Measurements from ENCODE around the gene SLMAP. TPM values are rescaled to one million over a fixed set of nuclear protein-coding genes. Genes with fewer than 3 reads are reported as not detected.

SLMAP gene
- total and polyA plus RNA-seq, 10 donors = 7.8 to 77.3 (median 62.9) TPM

DNA sequence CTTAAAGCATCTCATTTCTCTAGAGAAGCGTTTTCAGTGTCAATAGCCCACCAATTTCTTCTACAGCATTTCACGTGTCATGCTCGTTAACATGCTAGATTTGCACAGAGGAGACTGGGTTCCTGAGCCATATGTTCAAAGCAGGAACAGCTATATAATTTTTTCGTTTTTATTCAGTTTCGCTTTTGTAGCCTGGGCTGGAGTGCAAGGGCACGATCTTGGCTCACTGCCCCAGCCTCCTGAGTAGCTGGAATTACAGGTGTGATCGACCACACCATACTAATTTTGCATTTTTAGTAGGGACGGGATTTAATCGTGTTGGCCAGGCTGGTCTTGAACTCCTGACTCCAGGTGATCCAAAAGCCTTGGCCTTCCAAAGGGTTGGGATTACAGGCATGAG lies 6.6 kb upstream of the SLMAP start:
- no peaks in the 10 kb centered on the region for H3K27me3 ChIP-seq (replicated peaks in 1 of 7)
- intact Hi-C loops (cut with DNase I; ENCODE audit: low total_unique reads) = no loop called here
- no peaks in the 10 kb centered on the region for H3K36me3 ChIP-seq
- 87 to 92% (median 91%) methylated on average over 9 of the region's 9 CpGs for WGBS, 5 donors
- no peak overlapping the region for H3K4me3 ChIP-seq
- H3K4me1 ChIP-seq = no peaks in the 10 kb centered on the region
- no peak overlapping the region for H3K27ac ChIP-seq
- H3K9me3 ChIP-seq = no peaks in the 10 kb centered on the region
- TF ChIP-seq CTCF (IDR thresholded peaks at IDR 0.05 in 8 of 11, conservative IDR thresholded peaks at IDR 0.05 in 3 of 11) (no peak), POLR2A (IDR thresholded peaks at IDR 0.05) (no peak), POLR2AphosphoS5 (IDR thresholded peaks at IDR 0.05) (no peak)
- DNase-seq = no peak

- no peak overlapping the region for H3K4me3 ChIP-seq
- H3K4me1 ChIP-seq = peaks cover 3 to 13% (median 10%) of the 10 kb centered on the region in 6 donors
- no peaks in the 10 kb centered on the region for H3K27me3 ChIP-seq (replicated peaks in 1 of 7)
Measured at GRCh38 chr3:57752307-57752706, 3.8 kb upstream of the SLMAP start.

GRCh38 chr3:57753016-57753415 lies 3.1 kb upstream of the SLMAP start:
- intact Hi-C loops (cut with DNase I; ENCODE audit: low total_unique reads) = loop anchor here (10.0 kb wide), 2 partner anchors 58 to 158 kb away; partner anchors contain the start of genes ARF4 and DENND6A
- H3K9me3 ChIP-seq = no peaks in the 10 kb centered on the region
- no peak overlapping the region for H3K27ac ChIP-seq

More at GRCh38 chr3:57752307-57752706, 3.8 kb upstream of the SLMAP start:
- no peak for TF ChIP-seq POLR2AphosphoS5 (IDR thresholded peaks at IDR 0.05)
- TF ChIP-seq CTCF (IDR thresholded peaks at IDR 0.05 in 8 of 11, conservative IDR thresholded peaks at IDR 0.05 in 3 of 11) = no peak
- TF ChIP-seq POLR2A (IDR thresholded peaks at IDR 0.05) = no peak
- no peak for DNase-seq
- no peak overlapping the region for H3K27ac ChIP-seq
- no peaks in the 10 kb centered on the region for H3K36me3 ChIP-seq
- intact Hi-C loops (cut with DNase I; ENCODE audit: low total_unique reads) = loop anchor here (10.0 kb wide), 2 partner anchors 58 to 158 kb away; partner anchors contain the start of genes ARF4 and DENND6A
- no peaks in the 10 kb centered on the region for H3K9me3 ChIP-seq

GRCh38 chr3:57755368-57755675 lies 787 bp upstream of the SLMAP start:
- peaks cover 0 to 18% (median 0%) of the 10 kb centered on the region in 6 donors for H3K36me3 ChIP-seq
- WGBS, 5 donors = 3 to 12% (median 4%) methylated on average over 1 of the region's 1 CpG
- H3K4me1 ChIP-seq = peaks cover 32 to 43% (median 40%) of the 10 kb centered on the region in 6 donors
- intact Hi-C loops (cut with DNase I; ENCODE audit: low total_unique reads) = loop anchor here (10.0 kb wide), 2 partner anchors 61 to 161 kb away; partner anchors contain the start of genes ARF4 and DENND6A
- peak overlapping the region; percentile 86 to 94 (median 90) for H3K27ac ChIP-seq
- DNase-seq = no peak
- no peaks in the 10 kb centered on the region for H3K9me3 ChIP-seq
- H3K27me3 ChIP-seq (replicated peaks in 1 of 7) = no peaks in the 10 kb centered on the region
- peak overlapping the region; percentile 87 to 98 (median 94) for H3K4me3 ChIP-seq
- TF ChIP-seq POLR2A (IDR thresholded peaks at IDR 0.05) = no peak
- TF ChIP-seq CTCF (IDR thresholded peaks at IDR 0.05 in 8 of 11, conservative IDR thresholded peaks at IDR 0.05 in 3 of 11) = peak in 4 of 11 experiments; percentile 11 to 39 (median 24)

More at GRCh38 chr3:57753016-57753415, 3.1 kb upstream of the SLMAP start:
- Histone ChIP-seq H3K4me3 (no peak overlapping the region), H3K27me3 (replicated peaks in 1 of 7) (no peaks in the 10 kb centered on the region), H3K36me3 (peaks cover 0 to 5% (median 0%) of the 10 kb centered on the region in 6 donors), H3K4me1 (peaks cover 10 to 20% (median 17%) of the 10 kb centered on the region in 6 donors)
- DNase-seq = no peak
- no peak for TF ChIP-seq POLR2AphosphoS5 (IDR thresholded peaks at IDR 0.05)
- no peak for TF ChIP-seq CTCF (IDR thresholded peaks at IDR 0.05 in 8 of 11, conservative IDR thresholded peaks at IDR 0.05 in 3 of 11)
- TF ChIP-seq POLR2A (IDR thresholded peaks at IDR 0.05) = no peak
